Measurements from ENCODE around the gene GBE1.

Gene GBE1

DNA sequence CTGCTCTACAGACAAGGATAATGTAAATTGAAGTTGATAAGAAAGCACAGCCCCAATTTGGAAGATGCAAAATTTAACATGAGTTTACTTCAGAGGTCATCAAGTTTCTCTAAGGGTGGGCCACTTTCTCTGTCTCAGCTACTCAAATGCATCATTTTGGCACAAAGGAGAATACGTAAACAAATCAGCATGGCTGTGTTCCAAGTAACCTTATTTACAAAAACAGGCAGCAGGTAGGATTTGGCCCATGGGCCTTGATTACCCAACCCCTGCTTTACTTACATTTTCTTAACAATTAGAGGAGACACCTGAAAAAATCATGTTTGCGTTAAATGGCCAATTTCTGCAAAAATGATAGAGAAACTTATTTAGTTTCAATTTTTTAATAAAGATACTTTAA is 181.7 kb downstream of the GBE1 start (continued):
- TF ChIP-seq, protein P1, sequence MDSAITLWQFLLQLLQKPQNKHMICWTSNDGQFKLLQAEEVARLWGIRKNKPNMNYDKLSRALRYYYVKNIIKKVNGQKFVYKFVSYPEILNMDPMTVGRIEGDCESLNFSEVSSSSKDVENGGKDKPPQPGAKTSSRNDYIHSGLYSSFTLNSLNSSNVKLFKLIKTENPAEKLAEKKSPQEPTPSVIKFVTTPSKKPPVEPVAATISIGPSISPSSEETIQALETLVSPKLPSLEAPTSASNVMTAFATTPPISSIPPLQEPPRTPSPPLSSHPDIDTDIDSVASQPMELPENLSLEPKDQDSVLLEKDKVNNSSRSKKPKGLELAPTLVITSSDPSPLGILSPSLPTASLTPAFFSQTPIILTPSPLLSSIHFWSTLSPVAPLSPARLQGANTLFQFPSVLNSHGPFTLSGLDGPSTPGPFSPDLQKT (IDR thresholded peaks at IDR 0.05; ENCODE audit: borderline replicate concordance, low read depth, low read length): no peak

DNA sequence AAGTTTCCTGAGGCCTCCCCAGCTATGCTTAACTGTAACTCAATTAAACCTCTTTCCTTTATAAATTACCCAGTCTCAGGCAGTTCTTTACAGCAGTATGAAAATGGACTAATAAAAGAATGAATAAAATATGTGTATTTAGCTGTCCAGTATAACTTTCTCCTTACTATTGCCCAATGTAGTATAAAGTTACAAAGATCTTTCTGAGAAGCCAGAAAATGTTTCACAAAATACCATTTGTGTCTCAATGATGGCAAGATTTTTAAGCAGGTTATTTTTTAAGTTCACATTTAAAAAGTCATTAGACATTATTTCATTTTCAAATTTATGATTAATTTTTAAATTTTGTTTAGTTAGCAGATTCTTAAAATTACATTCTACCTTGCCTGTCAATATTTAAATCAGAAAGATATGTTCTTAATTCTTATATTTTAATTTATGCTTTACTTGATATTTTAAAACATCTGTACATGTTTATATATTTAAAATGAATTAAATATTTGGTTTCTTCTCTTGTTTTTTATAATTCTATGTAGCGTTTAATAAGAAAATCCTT is 189.2 kb downstream of the GBE1 start:
- no peak overlapping the region for H3K27ac ChIP-seq (ENCODE audit: extremely low read depth, low read depth, low read length)
- ChIA-PET POLR2A (no interaction called here), CTCF (no interaction called here)
- H3K9me3 ChIP-seq (ENCODE audit: control insufficient read depth, insufficient read depth, low read depth, low read length): no peaks in the 10 kb centered on the region
- H3K36me3 ChIP-seq (ENCODE audit: control insufficient read depth in 2 of 2, insufficient read depth in 1 of 2, low read length in 2 of 2): no peaks in the 10 kb centered on the region
- TF ChIP-seq ZNF16 (tag by site-specific recombination; IDR thresholded peaks at IDR 0.05; ENCODE audit: low read depth) (no peak), ZNF549 (tag by site-specific recombination; IDR thresholded peaks at IDR 0.05) (no peak), ZNF785 (tag by site-specific recombination; IDR thresholded peaks at IDR 0.05) (no peak), ZNF221 (tag by site-specific recombination; IDR thresholded peaks at IDR 0.05; ENCODE audit: borderline replicate concordance) (no peak), GLI2 (tag by site-specific recombination; IDR thresholded peaks at IDR 0.05; ENCODE audit: borderline replicate concordance, low read depth) (no peak), ZNF266 (tag by site-specific recombination; IDR thresholded peaks at IDR 0.05; ENCODE audit: low read depth) (no peak), BCL11B (tag by site-specific recombination; IDR thresholded peaks at IDR 0.05; ENCODE audit: low read depth) (no peak), ZNF324 (tag by site-specific recombination; IDR thresholded peaks at IDR 0.05) (no peak)
- TF ChIP-seq, protein P2, sequence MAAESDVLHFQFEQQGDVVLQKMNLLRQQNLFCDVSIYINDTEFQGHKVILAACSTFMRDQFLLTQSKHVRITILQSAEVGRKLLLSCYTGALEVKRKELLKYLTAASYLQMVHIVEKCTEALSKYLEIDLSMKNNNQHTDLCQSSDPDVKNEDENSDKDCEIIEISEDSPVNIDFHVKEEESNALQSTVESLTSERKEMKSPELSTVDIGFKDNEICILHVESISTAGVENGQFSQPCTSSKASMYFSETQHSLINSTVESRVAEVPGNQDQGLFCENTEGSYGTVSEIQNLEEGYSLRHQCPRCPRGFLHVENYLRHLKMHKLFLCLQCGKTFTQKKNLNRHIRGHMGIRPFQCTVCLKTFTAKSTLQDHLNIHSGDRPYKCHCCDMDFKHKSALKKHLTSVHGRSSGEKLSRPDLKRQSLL (tag by site-specific recombination; IDR thresholded peaks at IDR 0.05): no peak
- TF ChIP-seq, protein P3, sequence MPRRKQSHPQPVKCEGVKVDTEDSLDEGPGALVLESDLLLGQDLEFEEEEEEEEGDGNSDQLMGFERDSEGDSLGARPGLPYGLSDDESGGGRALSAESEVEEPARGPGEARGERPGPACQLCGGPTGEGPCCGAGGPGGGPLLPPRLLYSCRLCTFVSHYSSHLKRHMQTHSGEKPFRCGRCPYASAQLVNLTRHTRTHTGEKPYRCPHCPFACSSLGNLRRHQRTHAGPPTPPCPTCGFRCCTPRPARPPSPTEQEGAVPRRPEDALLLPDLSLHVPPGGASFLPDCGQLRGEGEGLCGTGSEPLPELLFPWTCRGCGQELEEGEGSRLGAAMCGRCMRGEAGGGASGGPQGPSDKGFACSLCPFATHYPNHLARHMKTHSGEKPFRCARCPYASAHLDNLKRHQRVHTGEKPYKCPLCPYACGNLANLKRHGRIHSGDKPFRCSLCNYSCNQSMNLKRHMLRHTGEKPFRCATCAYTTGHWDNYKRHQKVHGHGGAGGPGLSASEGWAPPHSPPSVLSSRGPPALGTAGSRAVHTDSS (tag by site-specific recombination; IDR thresholded peaks at IDR 0.05): no peak
- TF ChIP-seq, protein P4, sequence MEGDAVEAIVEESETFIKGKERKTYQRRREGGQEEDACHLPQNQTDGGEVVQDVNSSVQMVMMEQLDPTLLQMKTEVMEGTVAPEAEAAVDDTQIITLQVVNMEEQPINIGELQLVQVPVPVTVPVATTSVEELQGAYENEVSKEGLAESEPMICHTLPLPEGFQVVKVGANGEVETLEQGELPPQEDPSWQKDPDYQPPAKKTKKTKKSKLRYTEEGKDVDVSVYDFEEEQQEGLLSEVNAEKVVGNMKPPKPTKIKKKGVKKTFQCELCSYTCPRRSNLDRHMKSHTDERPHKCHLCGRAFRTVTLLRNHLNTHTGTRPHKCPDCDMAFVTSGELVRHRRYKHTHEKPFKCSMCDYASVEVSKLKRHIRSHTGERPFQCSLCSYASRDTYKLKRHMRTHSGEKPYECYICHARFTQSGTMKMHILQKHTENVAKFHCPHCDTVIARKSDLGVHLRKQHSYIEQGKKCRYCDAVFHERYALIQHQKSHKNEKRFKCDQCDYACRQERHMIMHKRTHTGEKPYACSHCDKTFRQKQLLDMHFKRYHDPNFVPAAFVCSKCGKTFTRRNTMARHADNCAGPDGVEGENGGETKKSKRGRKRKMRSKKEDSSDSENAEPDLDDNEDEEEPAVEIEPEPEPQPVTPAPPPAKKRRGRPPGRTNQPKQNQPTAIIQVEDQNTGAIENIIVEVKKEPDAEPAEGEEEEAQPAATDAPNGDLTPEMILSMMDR (tag by site-specific recombination; IDR thresholded peaks at IDR 0.05): no peak
- TF ChIP-seq, protein P5, sequence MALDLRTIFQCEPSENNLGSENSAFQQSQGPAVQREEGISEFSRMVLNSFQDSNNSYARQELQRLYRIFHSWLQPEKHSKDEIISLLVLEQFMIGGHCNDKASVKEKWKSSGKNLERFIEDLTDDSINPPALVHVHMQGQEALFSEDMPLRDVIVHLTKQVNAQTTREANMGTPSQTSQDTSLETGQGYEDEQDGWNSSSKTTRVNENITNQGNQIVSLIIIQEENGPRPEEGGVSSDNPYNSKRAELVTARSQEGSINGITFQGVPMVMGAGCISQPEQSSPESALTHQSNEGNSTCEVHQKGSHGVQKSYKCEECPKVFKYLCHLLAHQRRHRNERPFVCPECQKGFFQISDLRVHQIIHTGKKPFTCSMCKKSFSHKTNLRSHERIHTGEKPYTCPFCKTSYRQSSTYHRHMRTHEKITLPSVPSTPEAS (tag by site-specific recombination; IDR thresholded peaks at IDR 0.05): no peak
- H3K4me3 ChIP-seq (ENCODE audit: low read depth, low read length): no peak overlapping the region
- H3K4me1 ChIP-seq (ENCODE audit: control insufficient read depth, insufficient read depth, low read length): no peaks in the 10 kb centered on the region

DNA sequence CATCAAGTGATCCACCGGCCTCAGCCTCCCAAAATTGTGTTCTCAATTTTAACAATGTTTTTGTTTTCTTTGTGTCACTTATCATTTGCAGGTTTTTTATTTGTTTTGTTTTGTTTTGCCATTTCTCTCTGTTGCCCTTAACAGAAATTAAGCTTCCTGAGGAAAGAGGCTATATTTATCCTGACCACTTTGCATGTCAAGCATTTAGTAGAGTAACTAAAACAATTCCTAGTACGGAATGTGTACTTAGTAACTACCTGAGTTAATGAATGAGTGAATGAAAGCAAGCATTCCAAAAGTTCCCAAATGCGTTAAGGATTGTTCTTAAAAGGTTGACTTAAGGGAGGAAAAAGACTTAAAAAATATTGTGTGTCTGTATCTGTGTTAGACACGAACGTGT is 193.1 kb downstream of the GBE1 start:
- POLR2A ChIA-PET: no interaction called here
- no peak for TF ChIP-seq ZNF248 (tag by site-specific recombination; IDR thresholded peaks at IDR 0.05)
- TF ChIP-seq ZNF423 (tag by site-specific recombination; IDR thresholded peaks at IDR 0.05): no peak
- TF ChIP-seq ZNF561 (tag by site-specific recombination; IDR thresholded peaks at IDR 0.05; ENCODE audit: borderline replicate concordance): no peak
- TF ChIP-seq ZNF366 (tag by site-specific recombination; conservative IDR thresholded peaks at IDR 0.05): no peak
- TF ChIP-seq, protein P6, sequence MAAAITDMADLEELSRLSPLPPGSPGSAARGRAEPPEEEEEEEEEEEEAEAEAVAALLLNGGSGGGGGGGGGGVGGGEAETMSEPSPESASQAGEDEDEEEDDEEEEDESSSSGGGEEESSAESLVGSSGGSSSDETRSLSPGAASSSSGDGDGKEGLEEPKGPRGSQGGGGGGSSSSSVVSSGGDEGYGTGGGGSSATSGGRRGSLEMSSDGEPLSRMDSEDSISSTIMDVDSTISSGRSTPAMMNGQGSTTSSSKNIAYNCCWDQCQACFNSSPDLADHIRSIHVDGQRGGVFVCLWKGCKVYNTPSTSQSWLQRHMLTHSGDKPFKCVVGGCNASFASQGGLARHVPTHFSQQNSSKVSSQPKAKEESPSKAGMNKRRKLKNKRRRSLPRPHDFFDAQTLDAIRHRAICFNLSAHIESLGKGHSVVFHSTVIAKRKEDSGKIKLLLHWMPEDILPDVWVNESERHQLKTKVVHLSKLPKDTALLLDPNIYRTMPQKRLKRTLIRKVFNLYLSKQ (tag by site-specific recombination; IDR thresholded peaks at IDR 0.05; ENCODE audit: borderline replicate concordance): no peak
- TF ChIP-seq, protein P7, sequence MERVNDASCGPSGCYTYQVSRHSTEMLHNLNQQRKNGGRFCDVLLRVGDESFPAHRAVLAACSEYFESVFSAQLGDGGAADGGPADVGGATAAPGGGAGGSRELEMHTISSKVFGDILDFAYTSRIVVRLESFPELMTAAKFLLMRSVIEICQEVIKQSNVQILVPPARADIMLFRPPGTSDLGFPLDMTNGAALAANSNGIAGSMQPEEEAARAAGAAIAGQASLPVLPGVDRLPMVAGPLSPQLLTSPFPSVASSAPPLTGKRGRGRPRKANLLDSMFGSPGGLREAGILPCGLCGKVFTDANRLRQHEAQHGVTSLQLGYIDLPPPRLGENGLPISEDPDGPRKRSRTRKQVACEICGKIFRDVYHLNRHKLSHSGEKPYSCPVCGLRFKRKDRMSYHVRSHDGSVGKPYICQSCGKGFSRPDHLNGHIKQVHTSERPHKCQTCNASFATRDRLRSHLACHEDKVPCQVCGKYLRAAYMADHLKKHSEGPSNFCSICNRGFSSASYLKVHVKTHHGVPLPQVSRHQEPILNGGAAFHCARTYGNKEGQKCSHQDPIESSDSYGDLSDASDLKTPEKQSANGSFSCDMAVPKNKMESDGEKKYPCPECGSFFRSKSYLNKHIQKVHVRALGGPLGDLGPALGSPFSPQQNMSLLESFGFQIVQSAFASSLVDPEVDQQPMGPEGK (tag by site-specific recombination; IDR thresholded peaks at IDR 0.05): no peak
- TF ChIP-seq, protein P8, sequence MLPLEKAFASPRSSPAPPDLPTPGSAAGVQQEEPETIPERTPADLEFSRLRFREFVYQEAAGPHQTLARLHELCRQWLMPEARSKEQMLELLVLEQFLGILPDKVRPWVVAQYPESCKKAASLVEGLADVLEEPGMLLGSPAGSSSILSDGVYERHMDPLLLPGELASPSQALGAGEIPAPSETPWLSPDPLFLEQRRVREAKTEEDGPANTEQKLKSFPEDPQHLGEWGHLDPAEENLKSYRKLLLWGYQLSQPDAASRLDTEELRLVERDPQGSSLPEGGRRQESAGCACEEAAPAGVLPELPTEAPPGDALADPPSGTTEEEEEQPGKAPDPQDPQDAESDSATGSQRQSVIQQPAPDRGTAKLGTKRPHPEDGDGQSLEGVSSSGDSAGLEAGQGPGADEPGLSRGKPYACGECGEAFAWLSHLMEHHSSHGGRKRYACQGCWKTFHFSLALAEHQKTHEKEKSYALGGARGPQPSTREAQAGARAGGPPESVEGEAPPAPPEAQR (tag by site-specific recombination; IDR thresholded peaks at IDR 0.05): no peak
- TF ChIP-seq MEIS1 (CRISPR knock-in tag; IDR thresholded peaks at IDR 0.05; ENCODE audit: borderline replicate concordance): no peak

More for the DNA sequence above, 193.1 kb downstream of the GBE1 start:
- Histone ChIP-seq H3K36me3 (ENCODE audit: control insufficient read depth in 2 of 2, insufficient read depth in 1 of 2, low read length in 2 of 2) (no peaks in the 10 kb centered on the region), H3K4me3 (ENCODE audit: low read depth, low read length) (no peak overlapping the region), H3K9me3 (ENCODE audit: control insufficient read depth, insufficient read depth, low read depth, low read length) (no peaks in the 10 kb centered on the region), H3K4me1 (ENCODE audit: control insufficient read depth, insufficient read depth, low read length) (no peaks in the 10 kb centered on the region), H3K27ac (ENCODE audit: extremely low read depth, low read depth, low read length) (no peak overlapping the region)
- CTCF ChIA-PET: no interaction called here
